ENCODE results near the gene CDNF. TPM values are rescaled to one million over a fixed set of nuclear protein-coding genes. Genes with fewer than 3 reads are reported as not detected.

The CDNF gene
- total RNA-seq, 1 donor from 2014 or later, result 1.0 TPM

- no peaks in the 10 kb centered on the region for H3K27me3 Mint-ChIP-seq (ENCODE audit: unreplicated experiment)
- no peak for TF ChIP-seq CTCF (IDR thresholded peaks at IDR 0.05)
- H3K36me3 Mint-ChIP-seq (ENCODE audit: unreplicated experiment), result peaks cover 8% of the 10 kb centered on the region
- peaks cover 11% of the 10 kb centered on the region for H3K4me1 Mint-ChIP-seq (ENCODE audit: unreplicated experiment)
- no peak for DNase-seq (ENCODE audit: extremely low spot score, unreplicated experiment)
- no peaks in the 10 kb centered on the region for H3K9me3 Mint-ChIP-seq (ENCODE audit: unreplicated experiment)
- no peak overlapping the region for H3K4me3 Mint-ChIP-seq (ENCODE audit: unreplicated experiment)
- no peak overlapping the region for H3K27ac Mint-ChIP-seq (ENCODE audit: unreplicated experiment)
These were observed 4.7 kb downstream of the CDNF start for GRCh38 chr10:14833106-14833505.

- Mint-ChIP-seq H3K36me3 (ENCODE audit: unreplicated experiment) (no peaks in the 10 kb centered on the region), H3K27me3 (ENCODE audit: unreplicated experiment) (peaks cover 9% of the 10 kb centered on the region), H3K9me3 (ENCODE audit: unreplicated experiment) (no peaks in the 10 kb centered on the region), H3K4me3 (ENCODE audit: unreplicated experiment) (no peak overlapping the region), H3K4me1 (ENCODE audit: unreplicated experiment) (peaks cover 9% of the 10 kb centered on the region), H3K27ac (ENCODE audit: unreplicated experiment) (no peak overlapping the region)
- no peak for TF ChIP-seq CTCF (IDR thresholded peaks at IDR 0.05)
- DNase-seq (ENCODE audit: extremely low spot score, unreplicated experiment), result no peak
These were observed 11.6 kb downstream of the CDNF start for GRCh38 chr10:14826076-14826829.

- H3K4me1 Mint-ChIP-seq (ENCODE audit: unreplicated experiment), result peaks cover 15% of the 10 kb centered on the region
- peaks cover 9% of the 10 kb centered on the region for H3K27me3 Mint-ChIP-seq (ENCODE audit: unreplicated experiment)
- no peak overlapping the region for H3K4me3 Mint-ChIP-seq (ENCODE audit: unreplicated experiment)
- no peak for TF ChIP-seq CTCF (IDR thresholded peaks at IDR 0.05)
- H3K9me3 Mint-ChIP-seq (ENCODE audit: unreplicated experiment), result no peaks in the 10 kb centered on the region
- no peak for DNase-seq (ENCODE audit: extremely low spot score, unreplicated experiment)
- H3K36me3 Mint-ChIP-seq (ENCODE audit: unreplicated experiment), result no peaks in the 10 kb centered on the region
- H3K27ac Mint-ChIP-seq (ENCODE audit: unreplicated experiment), result no peak overlapping the region
These were observed 13.9 kb downstream of the CDNF start for GRCh38 chr10:14823966-14824365.

- Mint-ChIP-seq H3K9me3 (ENCODE audit: unreplicated experiment) (no peaks in the 10 kb centered on the region), H3K27ac (ENCODE audit: unreplicated experiment) (peak overlapping the region; percentile 35), H3K4me3 (ENCODE audit: unreplicated experiment) (no peak overlapping the region), H3K27me3 (ENCODE audit: unreplicated experiment) (peaks cover 9% of the 10 kb centered on the region), H3K36me3 (ENCODE audit: unreplicated experiment) (no peaks in the 10 kb centered on the region), H3K4me1 (ENCODE audit: unreplicated experiment) (peaks cover 15% of the 10 kb centered on the region)
- DNase-seq (ENCODE audit: extremely low spot score, unreplicated experiment), result no peak
- TF ChIP-seq CTCF (IDR thresholded peaks at IDR 0.05), result peak; percentile 81
These were observed 14.7 kb downstream of the CDNF start for GRCh38 chr10:14822879-14823755.
